HCT116 (cell line): Measurements from ENCODE around the gene RGS6. TPM values are rescaled to one million over a fixed set of nuclear protein-coding genes. Genes with fewer than 3 reads are reported as not detected.

ENCODE experiments used
- ATAC-seq: fragments of 200-7000 bp; cut with Tn5 transposase; 2 replicates; pipeline ENCODE4 v1.9.1; 2020; ENCODE audit warnings: mild to moderate bottlenecking, moderate library complexity
- BruUV-seq: library from RNA; stranded (reverse); fragments of 400-500 nt; replicated peaks from 2 replicates; lab custom pipeline; 2021; lab: Mats Ljungman, UMichigan
- CTCF ChIA-PET: fragments of 300-600 bp; sonication (Branson Sonifier 250); formaldehyde crosslinking; loops from one replicate; lab custom pipeline; 2021; ENCODE audit warnings: antibody characterized with exemption; lab: Charles Lee
- POLR2A ChIA-PET: fragments of 300-600, 350-600 bp; sonication (Branson Sonifier 250); formaldehyde crosslinking; loops from one replicate; lab custom pipeline; 2021; ENCODE audit warnings: antibody characterized with exemption; lab: Charles Lee
- RAD21 ChIA-PET, 2 experiments: fragments of 300-600 bp; sonication (Branson Sonifier 250); formaldehyde crosslinking; loops; one replicate each; lab custom pipeline; 2023; ENCODE audit warnings: low total read pairs in 2 of 2; ENCODE audit not compliant: uncharacterized antibody in 2 of 2, unreplicated experiment in 2 of 2, low non-redundant PET in 1 of 2; lab: Charles Lee
- DNase-seq: peaks from one replicate; pipeline ENCODE4 v3.0.0-alpha.2; 2010; ENCODE audit warnings: low read depth, low spot score
- H2AFZ ChIP-seq: fragments of 200-600 bp; shearing (Covaris generic), sonication (generic); 2 replicates; pipeline ENCODE4 v1.6.1; 2017; ENCODE audit warnings: low read depth, mixed run types, mixed read lengths, antibody characterized with exemption, low read length; ENCODE audit not compliant: poor library complexity, severe bottlenecking
- H3K27ac ChIP-seq: 2 replicates; pipeline ENCODE4 v1.5.1; 2012; ENCODE audit warnings: low read depth, low read length
- H3K27me3 ChIP-seq: fragments of 200-600 bp; sonication (generic); 2 replicates; pipeline ENCODE4 v1.6.1; 2016; ENCODE audit warnings: mixed run types, low read length, mixed read lengths; ENCODE audit not compliant: insufficient read depth
- H3K36me3 ChIP-seq, 2 experiments: fragments of 200-500 bp in 1 of 2; fragments of 200-600 bp in 1 of 2; sonication (Bioruptor generic) in 1 of 2; sonication (generic) in 1 of 2; 2 replicates each; pipeline versions ENCODE4 v1.5.1 to v1.6.1; 2014 to 2016; ENCODE audit warnings: low read length in 2 of 2, inconsistent platforms in 1 of 2, mixed read lengths in 1 of 2, mixed run types in 1 of 2; ENCODE audit not compliant: insufficient read depth in 2 of 2, control insufficient read depth in 1 of 2
- H3K4me1 ChIP-seq, 2 experiments: fragments of 200-600 bp in 1 of 2; sonication (generic) in 1 of 2; 2 replicates each; pipeline versions ENCODE4 v1.5.1 to v1.6.1; 2012 to 2017; ENCODE audit warnings: low read length in 2 of 2, inconsistent platforms in 1 of 2, mild to moderate bottlenecking in 1 of 2, mixed read lengths in 1 of 2, mixed run types in 1 of 2, moderate library complexity in 1 of 2; ENCODE audit not compliant: insufficient read depth in 2 of 2, control insufficient read depth in 1 of 2
- H3K4me2 ChIP-seq: fragments of 200-600 bp; sonication (generic); 2 replicates; pipeline ENCODE4 v1.6.1; 2017; ENCODE audit warnings: mixed run types, low read length, mixed read lengths
- H3K4me3 ChIP-seq, 2 experiments: fragments of 200-600 bp in 1 of 2; sonication (generic) in 1 of 2; replicated peaks in 1 of 2; 2 replicates each; pipeline ENCODE4 v1.5.1; 2011 to 2016; ENCODE audit warnings: low read length in 2 of 2, control low read depth in 1 of 2, low read depth in 1 of 2, mild to moderate bottlenecking in 1 of 2, mixed read lengths in 1 of 2, mixed run types in 1 of 2
- H3K79me2 ChIP-seq: fragments of 200-600 bp; sonication (generic); 2 replicates; pipeline ENCODE4 v1.6.1; 2017; ENCODE audit warnings: mild to moderate bottlenecking, mixed run types, low read length, moderate library complexity, mixed read lengths; ENCODE audit not compliant: insufficient read depth
- H3K9ac ChIP-seq: fragments of 200-600 bp; sonication (generic); 2 replicates; pipeline ENCODE4 v1.6.1; 2016; ENCODE audit warnings: low read length, mixed read lengths
- H3K9me2 ChIP-seq: fragments of 200-600 bp; sonication (generic), shearing (Covaris generic); 2 replicates; pipeline ENCODE4 v1.6.1; 2017; ENCODE audit warnings: mixed run types, mild to moderate bottlenecking, moderate library complexity; ENCODE audit not compliant: insufficient read depth
- H3K9me3 ChIP-seq, 2 experiments: fragments of 200-500 bp in 1 of 2; fragments of 200-600 bp in 1 of 2; sonication (Bioruptor generic) in 1 of 2; sonication (generic) in 1 of 2; 2 replicates each; pipeline ENCODE4 v1.6.1; 2014 to 2017; ENCODE audit warnings: low read length in 2 of 2, mixed read lengths in 2 of 2, inconsistent platforms in 1 of 2, low read depth in 1 of 2, mild to moderate bottlenecking in 1 of 2, mixed run types in 1 of 2, moderate library complexity in 1 of 2; ENCODE audit not compliant: control insufficient read depth in 1 of 2, insufficient read depth in 1 of 2
- H4K20me1 ChIP-seq: fragments of 200-600 bp; sonication (generic), shearing (Covaris generic); 2 replicates; pipeline ENCODE4 v1.6.1; 2017; ENCODE audit warnings: mixed run types, mild to moderate bottlenecking, moderate library complexity; ENCODE audit not compliant: insufficient read depth
- CBX3 ChIP-seq: IDR thresholded peaks from 2 replicates; pipeline ENCODE4 v1.6.1; 2012; ENCODE audit warnings: low read depth
- CTCF ChIP-seq, 3 experiments: fragments of 200-600 bp in 1 of 3; sonication (generic) in 1 of 3; IDR thresholded peaks in 2 of 3; conservative IDR thresholded peaks in 1 of 3; 2 replicates each; pipeline ENCODE4 v1.5.1; 2012 to 2017; ENCODE audit warnings: low read depth in 2 of 3, low read length in 2 of 3, antibody characterized with exemption in 1 of 3, borderline replicate concordance in 1 of 3, control low read depth in 1 of 3, mild to moderate bottlenecking in 1 of 3, mixed read lengths in 1 of 3, mixed run types in 1 of 3, moderate library complexity in 1 of 3; ENCODE audit not compliant: insufficient read depth in 1 of 3
- EGR1 ChIP-seq: IDR thresholded peaks from 2 replicates; pipeline ENCODE4 v1.6.1; 2012; ENCODE audit warnings: low read depth
- ELF1 ChIP-seq: IDR thresholded peaks from 2 replicates; pipeline ENCODE4 v1.6.1; 2012; ENCODE audit warnings: low read depth, borderline replicate concordance
- EZH2phosphoT487 ChIP-seq: fragments of 200-600 bp; IDR thresholded peaks from 2 replicates; pipeline ENCODE4 v1.6.1; 2018; ENCODE audit warnings: antibody characterized with exemption, borderline replicate concordance
- FOSL1 ChIP-seq: IDR thresholded peaks from 2 replicates; pipeline ENCODE4 v1.6.1; 2012; ENCODE audit warnings: low read depth
- POLR2A ChIP-seq: IDR thresholded peaks from 2 replicates; pipeline ENCODE4 v1.7.0; 2011; ENCODE audit warnings: borderline replicate concordance; ENCODE audit not compliant: insufficient read depth, insufficient read length; ENCODE audit errors: extremely low read depth
- POLR2AphosphoS5 ChIP-seq: IDR thresholded peaks from 2 replicates; pipeline ENCODE4 v1.6.1; 2011; ENCODE audit warnings: mild to moderate bottlenecking, low read depth, low read length, moderate library complexity
- RAD21 ChIP-seq: IDR thresholded peaks from 2 replicates; pipeline ENCODE4 v1.6.1; 2012; ENCODE audit warnings: low read depth, mild to moderate bottlenecking
- REST ChIP-seq: IDR thresholded peaks from 2 replicates; pipeline ENCODE4 v1.6.1; 2012; ENCODE audit warnings: low read depth
- ZFX ChIP-seq: fragments of 450-650 bp; IDR thresholded peaks from 2 replicates; pipeline ENCODE4 v1.6.1; 2017
- intact Hi-C: fragments of 100-400 bp; cut with micrococcal nuclease; formaldehyde crosslinking; loops from 2 replicates; pipeline ENCODE4 v1.10.0; 2022
- total RNA-seq: library from RNA; stranded (reverse); gene quantifications from one replicate; pipeline ENCODE4 v1.2.1, GENCODE V29; 2021; ENCODE audit not compliant: unreplicated experiment
- TF ChIP-seq, protein P1 (sequence below): IDR thresholded peaks from 2 replicates; pipeline ENCODE4 v1.6.1; 2012
- TF ChIP-seq, protein P2 (sequence below): IDR thresholded peaks from 2 replicates; pipeline ENCODE4 v1.6.1; 2012

RGS6 gene
- total RNA-seq, 1 experiment from 2014 or later: 4.7 TPM

GRCh38 chr14:72347118-72347517, 414.9 kb downstream of the RGS6 start:
- no peaks in the 10 kb centered on the region for H3K9me3 ChIP-seq
- BruUV-seq: no TSS peak
- H3K9ac ChIP-seq: no peak overlapping the region
- H3K4me3 ChIP-seq: no peak overlapping the region
- intact Hi-C loops: no loop called here
- no peaks in the 10 kb centered on the region for H3K79me2 ChIP-seq
- no peak overlapping the region for H3K27ac ChIP-seq
- no peak for TF ChIP-seq EZH2phosphoT487
- TF ChIP-seq, protein P1, sequence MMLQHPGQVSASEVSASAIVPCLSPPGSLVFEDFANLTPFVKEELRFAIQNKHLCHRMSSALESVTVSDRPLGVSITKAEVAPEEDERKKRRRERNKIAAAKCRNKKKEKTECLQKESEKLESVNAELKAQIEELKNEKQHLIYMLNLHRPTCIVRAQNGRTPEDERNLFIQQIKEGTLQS: no peak
- no peak for TF ChIP-seq ZFX
- no peak for TF ChIP-seq EGR1
- no peak for TF ChIP-seq POLR2A
- TF ChIP-seq CBX3: no peak
- TF ChIP-seq ELF1: no peak
- TF ChIP-seq RAD21: no peak
- TF ChIP-seq CTCF (IDR thresholded peaks at IDR 0.05 in 2 of 3, conservative IDR thresholded peaks at IDR 0.05 in 1 of 3; ENCODE audit: borderline replicate concordance in 1 of 3, insufficient read depth in 1 of 3, low read depth in 2 of 3, low read length in 2 of 3): no peak
- RAD21 ChIA-PET: no interaction called here
- no peaks in the 10 kb centered on the region for H3K27me3 ChIP-seq
- H4K20me1 ChIP-seq: no peaks in the 10 kb centered on the region
- POLR2A ChIA-PET: no interaction called here
- H3K4me1 ChIP-seq: no peaks in the 10 kb centered on the region
- H2AFZ ChIP-seq: no peak overlapping the region
- no peaks in the 10 kb centered on the region for H3K36me3 ChIP-seq
- H3K4me2 ChIP-seq: no peak overlapping the region
- no peaks in the 10 kb centered on the region for H3K9me2 ChIP-seq
- DNase-seq (no peak), ATAC-seq (no peak)
- CTCF ChIA-PET: no interaction called here

- Histone ChIP-seq H3K27ac (no peak overlapping the region), H3K9ac (no peak overlapping the region), H4K20me1 (no peaks in the 10 kb centered on the region), H3K4me2 (no peak overlapping the region), H3K9me2 (no peaks in the 10 kb centered on the region), H3K4me1 (no peaks in the 10 kb centered on the region), H3K36me3 (no peaks in the 10 kb centered on the region), H3K9me3 (no peaks in the 10 kb centered on the region), H3K4me3 (no peak overlapping the region), H2AFZ (no peak overlapping the region), H3K79me2 (no peaks in the 10 kb centered on the region), H3K27me3 (no peaks in the 10 kb centered on the region)
- intact Hi-C loops: no loop called here
- RAD21 ChIA-PET: no interaction called here
- DNase-seq (no peak), ATAC-seq (no peak)
- CTCF ChIA-PET: no interaction called here
- POLR2A ChIA-PET: no interaction called here
- no TSS peak for BruUV-seq
- TF ChIP-seq, protein P2, sequence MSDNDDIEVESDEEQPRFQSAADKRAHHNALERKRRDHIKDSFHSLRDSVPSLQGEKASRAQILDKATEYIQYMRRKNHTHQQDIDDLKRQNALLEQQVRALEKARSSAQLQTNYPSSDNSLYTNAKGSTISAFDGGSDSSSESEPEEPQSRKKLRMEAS: no peak
- TF ChIP-seq FOSL1 (no peak), REST (no peak), CBX3 (no peak), CTCF (IDR thresholded peaks at IDR 0.05 in 2 of 3, conservative IDR thresholded peaks at IDR 0.05 in 1 of 3; ENCODE audit: borderline replicate concordance in 1 of 3, insufficient read depth in 1 of 3, low read depth in 2 of 3, low read length in 2 of 3) (no peak), POLR2AphosphoS5 (no peak), ZFX (no peak), EGR1 (no peak)
Measured at GRCh38 chr14:72350215-72350614, 418.0 kb downstream of the RGS6 start.
